ENCODE data around the gene AGBL5.
"Not testable (repeated sequence)": the region's sequence is repeated elsewhere in the genome, so short reads cannot be mapped to it uniquely, and the experiment has no call there.

The AGBL5 gene

DNA sequence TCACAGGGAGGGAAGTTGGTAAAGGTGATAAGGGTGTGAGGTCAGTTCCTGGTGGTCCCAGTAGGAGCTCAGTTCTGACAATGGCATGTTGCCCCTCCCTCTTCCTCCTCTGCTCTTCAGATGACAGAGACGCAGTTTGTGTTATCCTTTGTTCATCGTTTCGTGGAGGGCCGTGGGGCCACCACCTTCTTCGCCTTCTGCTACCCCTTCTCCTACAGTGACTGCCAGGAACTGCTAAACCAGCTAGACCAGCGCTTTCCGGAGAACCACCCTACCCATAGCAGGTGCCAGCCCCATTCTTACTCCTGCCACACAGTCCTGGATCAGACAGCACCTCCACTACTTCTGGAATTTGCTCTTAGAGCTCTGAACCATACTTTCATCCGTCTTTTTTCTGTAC is 2.3 kb downstream of the AGBL5 start:
- no peak for DNase-seq

DNA sequence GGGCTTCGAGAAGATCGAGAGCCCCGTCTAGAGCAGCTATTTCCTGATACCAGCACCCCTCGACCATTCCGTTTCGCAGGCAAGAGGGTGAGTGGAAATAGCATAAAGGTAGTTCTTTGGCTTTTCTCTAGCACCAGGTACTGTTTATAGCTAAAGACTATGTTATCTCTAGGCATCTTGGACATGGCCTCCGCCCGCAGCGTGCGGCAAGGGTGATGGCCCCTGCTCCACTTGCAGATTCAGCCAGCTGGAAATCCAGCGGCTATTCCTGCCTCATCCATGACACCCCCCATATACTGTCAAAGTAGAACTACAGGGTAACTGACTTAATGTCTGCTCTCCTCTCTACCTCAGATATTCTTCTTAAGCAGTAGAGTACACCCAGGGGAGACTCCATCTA is 3.3 kb downstream of the AGBL5 start:
- DNase-seq = no peak

DNA sequence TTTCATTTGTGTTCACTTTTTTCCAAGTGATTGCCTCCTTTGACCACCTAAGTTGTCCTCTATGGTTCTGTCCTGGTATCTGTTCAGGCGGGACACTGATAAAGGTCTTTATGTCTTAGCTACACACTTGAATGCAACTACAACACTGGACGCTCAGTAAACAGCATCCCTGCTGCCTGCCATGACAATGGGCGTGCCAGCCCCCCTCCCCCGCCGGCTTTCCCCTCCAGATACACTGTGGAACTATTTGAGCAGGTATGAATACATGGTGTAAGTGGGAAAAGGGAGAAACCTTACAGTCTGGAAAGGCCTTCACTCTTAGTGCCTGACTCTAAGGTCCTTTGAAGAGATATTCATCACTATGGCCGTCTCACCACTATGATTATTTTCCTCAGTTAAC is 5.7 kb downstream of the AGBL5 start:
- no peak for DNase-seq

DNA sequence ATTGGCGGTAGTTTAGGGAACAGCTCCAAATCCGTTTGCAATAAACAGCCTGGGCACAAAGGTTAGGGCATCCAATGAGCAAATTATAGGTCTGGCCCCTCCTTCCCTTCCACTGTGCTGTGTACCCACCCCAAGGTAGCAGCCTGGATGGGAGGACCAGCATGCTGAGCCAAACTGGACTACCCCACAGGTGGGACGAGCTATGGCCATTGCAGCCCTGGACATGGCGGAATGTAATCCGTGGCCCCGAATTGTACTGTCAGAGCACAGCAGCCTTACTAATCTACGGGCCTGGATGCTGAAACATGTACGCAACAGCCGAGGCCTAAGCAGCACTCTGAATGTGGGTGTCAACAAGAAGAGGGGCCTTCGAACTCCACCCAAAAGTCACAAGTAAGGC is 6.7 kb downstream of the AGBL5 start:
- DNase-seq = no peak

DNA sequence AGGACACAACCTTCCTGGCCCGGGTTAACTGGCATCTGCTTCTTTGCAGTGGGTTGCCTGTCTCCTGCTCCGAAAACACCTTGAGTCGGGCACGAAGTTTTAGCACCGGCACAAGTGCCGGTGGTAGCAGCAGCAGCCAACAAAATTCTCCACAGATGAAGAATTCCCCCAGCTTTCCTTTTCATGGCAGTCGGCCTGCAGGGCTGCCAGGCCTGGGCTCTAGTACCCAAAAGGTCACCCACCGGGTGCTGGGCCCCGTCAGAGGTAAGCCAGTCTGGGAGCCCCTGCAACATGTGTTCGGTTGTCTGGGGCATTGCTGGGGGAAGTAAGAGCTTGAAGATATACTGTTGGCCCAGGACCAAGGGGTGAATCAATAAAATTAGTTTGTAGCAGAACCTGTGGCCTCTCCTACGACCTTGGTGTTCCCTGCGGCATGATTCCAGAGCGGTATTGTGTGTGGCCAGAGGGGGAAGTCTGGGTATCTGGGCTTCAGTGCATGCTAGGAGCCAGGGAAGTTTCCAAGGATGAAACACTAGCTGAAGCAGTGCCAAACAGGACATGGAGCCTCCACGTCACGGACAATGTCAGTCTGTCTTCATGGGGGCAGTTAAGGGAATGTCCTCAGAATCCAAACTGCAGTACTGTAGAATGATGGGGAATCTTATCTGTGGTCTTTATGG is 7.8 kb downstream of the AGBL5 start:
- no peak for DNase-seq

DNA sequence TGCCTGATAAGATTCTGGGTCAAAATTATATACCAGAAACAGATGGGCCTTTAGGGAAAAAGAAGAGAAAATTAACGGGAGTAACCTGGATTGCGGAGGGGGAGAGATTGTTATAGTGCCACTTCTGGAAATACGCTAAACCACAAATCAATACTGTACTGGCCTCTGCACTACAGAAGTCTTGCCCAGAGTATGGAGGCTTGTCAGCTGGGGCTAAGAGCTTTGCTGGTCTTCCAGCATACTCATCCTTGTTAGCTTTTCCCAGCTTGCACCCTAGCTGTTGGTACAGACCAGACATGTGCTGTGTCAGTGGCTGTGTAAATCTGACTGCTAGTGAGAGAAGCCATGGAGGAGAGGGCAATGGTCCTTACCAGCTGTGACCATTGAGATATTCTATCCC is 8.9 kb downstream of the AGBL5 start:
- DNase-seq = no peak

DNA sequence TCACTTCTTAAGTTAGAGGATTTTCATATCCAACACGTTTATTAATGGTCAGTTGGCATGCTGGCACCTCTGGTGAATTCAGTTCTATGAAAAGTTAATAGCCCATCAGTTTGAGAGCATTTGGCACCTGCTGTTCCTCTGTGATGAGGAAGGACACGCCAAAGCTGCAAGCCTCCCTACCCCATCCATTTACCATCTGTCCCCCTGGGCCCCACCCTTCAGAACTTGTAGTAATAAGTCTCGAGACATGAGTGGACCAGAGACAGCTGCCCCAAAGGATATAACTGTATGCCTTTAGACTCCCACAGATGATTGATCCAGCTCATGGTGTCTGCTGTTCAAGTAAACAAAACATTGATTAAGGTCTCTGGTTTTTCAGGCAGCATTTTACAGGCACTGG is 13.7 kb downstream of the AGBL5 start:
- no peak for DNase-seq

DNA sequence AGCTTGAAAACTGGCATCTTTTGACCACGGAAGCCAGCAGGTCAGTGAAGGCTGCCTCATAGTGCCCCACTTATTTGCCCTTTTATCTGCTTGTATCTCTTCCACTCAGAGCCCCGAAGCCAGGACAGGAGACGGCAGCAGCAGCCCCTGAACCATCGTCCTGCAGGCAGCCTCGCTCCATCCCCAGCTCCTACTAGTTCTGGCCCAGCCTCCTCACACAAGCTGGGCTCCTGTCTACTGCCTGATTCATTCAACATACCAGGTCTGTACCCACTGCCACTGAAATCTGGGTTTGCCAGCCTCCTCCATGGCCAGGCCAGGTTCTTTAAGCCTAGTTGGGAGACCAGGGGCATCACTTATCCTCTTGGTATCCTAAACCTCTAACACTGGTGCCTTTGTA is 15.9 kb downstream of the AGBL5 start:
- no peak for DNase-seq

DNA sequence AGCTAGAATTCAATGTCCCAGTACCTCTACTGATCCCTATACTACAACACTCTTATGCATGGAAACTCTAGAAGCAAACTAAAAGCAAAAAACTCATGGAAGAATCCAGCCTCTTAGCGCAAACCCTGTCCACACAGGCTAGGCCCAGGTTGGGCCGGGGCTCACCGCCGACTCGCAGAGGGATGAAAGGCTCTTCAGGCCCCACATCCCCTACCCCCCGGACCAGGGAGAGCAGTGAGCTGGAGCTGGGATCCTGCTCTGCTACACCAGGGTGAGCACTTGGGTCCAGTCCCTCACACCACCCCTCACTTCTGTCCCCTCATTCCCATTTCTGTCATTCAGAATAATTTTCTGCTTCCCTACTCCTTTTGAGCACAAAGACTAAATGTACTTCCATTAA is 18.0 kb downstream of the AGBL5 start:
- no peak for DNase-seq

DNA sequence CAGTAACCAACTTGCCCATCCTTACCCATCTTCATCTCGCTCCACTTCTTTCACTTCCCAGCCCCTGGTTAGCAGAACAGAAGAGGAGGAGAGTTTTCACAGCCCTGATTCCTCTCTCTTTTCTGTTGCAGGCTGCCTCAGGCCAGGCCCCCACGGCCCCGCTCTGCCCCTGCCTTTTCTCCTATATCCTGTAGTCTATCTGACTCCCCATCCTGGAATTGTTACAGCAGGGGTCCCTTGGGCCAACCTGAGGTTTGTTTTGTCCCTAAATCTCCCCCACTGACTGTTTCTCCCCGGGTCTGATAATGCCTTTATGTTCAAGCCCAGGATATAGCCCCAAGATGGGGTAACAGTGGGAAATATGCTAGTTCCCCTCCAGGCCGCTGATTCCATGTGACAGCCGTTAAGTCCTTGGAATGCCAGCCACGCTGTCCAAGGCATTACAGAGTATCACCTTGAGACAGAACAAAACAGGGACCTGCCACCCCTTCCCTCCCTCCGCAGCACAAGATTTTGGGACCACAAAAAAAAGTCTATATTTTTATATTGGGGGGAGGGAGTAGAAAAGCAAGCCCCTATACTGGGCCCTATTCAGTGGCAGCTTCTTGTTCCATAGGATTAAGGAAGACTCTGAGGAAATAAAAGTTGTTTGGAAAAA is 18.6 kb downstream of the AGBL5 start:
- no peak for DNase-seq

DNA sequence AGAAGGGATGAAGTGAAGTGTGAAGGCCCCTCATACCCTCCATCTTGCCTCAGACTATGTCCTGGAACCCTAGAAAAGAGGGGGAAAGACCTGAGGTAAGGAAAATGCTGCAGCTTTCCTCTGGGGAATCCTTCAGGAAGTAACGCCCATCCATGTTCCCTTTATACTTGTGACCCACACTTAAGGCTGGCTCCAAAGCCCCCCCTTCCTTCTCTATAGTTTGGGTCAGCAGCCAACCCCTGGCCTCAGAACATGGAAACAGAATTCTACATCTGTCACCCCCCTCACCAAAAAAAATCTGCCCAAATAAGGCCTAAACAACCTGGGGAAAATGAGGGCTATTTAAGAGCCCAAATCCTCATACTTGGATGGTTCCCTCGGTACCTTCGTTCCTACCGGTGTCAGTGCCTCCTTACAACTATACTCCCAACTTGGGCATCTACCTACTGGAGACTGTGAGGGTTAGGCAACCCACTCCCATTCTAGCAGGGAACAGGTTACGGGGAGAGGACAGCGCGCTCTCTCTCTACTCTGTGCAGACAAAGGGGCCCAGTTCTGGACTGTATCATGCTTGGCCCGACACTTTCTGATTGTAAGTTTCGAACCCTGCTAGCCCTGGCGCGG is 19.3 kb downstream of the AGBL5 start:
- DNase-seq = no peak

DNA sequence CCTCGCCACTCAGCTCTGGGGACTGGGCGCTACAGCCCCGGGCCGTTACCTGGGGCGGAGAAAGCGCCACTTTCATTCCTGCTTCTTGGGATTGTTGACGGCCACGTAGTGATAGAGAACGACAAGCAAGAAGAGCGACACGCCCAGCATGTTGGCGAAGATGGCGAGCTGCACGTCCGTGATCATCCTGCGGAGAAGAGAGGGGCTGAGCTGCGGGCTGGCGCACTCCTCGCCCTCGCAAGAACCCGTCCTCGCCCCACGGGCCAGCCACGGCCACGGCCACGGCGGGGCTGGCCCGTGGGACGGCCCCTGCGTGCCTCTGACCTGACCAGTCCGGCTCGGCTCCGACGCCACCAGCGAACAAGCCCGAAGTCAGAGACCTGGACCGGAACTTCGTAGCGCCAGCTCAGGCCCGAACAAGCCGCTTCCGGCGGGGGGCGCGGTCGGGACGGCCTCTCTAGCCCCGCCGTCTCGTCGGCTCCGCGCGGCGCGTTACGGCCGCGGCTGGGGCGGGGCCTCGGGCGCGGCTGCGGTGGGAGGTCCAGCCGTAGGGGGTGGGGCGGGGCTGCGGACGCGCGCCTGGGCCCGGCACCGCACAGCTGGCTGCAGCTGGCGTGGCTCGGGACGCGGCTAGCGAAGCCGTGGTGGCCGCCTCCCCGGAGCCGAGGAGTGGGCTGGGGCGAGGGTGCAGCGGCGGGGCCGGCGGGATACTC is 20.0 kb downstream of the AGBL5 start, which contains the start of gene OST4:
Gene OST4, minus strand, starts transcription at position 378 of the 713 bp plus-strand sequence.
- peak; percentile 95 for DNase-seq

DNA sequence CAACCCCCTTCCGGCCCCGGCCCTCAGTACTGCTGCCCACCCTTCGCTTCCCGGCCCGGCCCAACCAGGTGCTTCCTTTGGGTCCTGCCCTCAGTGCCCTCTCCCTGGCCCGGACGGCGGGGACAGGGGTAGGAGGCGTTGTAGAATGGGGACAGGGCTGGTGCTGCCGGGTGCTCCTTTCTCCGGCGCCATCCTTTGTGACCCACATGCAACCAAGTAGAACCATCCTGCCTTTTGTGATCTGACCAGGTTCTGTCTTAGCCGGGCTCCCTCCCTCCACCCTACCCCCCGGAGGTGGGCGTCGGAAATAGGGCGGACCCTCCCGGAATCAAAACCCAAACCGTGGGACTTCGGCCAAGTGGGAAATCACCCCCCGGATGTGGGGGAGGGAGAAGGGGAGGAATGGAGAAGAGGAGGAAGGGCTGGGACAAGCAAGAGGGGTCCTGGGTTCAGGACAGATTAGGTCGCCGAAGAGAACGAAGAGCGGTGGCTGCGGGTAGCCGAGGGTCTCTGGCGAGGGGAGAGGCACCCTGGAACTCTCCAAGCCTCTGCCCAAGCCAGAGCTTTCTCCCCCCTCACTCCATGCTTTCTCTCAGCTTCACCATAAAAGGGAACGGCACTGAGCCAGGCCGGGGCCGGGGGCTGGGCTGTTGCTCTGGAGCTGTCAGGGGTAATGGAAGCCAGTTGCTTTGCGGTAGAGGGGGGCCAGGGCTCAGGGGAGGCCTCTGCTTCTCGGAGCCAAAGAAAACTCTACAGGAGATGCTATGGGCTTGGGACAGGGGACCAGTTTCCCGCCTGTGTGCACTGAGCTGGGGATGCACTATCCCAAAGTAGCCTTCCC is 20.7 kb downstream of the AGBL5 start:
- peak; percentile 95 for DNase-seq

DNA sequence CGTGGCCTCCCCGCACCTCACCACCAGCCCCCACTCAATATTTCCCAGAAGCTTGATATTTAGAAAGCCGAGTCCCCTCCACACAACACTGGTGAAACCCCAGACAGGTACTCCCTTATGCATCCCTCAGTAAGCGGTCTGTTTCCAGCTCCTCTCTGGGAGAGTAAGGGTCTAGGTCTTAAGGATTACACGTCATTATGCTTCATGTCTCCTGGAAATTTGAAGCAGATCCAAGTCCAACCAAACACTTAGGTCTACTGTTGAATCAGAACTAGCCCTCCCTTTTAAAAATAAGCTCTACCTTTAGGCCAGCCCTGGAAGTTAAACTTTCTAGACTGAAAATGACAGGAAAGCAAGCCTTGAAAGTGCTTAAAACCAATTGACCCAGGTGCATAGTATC is 21.5 kb downstream of the AGBL5 start:
- peak; percentile 77 for DNase-seq

DNA sequence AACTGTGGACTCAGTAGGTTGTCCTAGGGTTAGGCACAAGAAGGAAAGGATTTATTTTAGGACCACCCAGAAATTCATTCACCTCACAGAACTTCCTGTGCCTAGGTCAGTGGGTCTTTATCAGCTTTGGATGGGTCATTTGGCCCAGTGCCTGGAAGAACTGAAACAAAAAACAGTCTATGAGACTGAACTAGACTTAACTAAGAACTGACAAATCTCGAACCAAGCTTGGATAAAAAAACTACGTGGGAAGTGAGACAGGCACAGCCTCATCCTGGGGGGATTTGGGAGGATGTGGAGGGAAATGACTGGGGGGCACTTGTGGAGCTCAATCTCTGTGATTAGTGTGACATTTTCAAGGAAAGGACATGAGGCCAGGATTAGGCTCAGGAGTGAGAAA is 22.3 kb downstream of the AGBL5 start:
- DNase-seq = no peak

DNA sequence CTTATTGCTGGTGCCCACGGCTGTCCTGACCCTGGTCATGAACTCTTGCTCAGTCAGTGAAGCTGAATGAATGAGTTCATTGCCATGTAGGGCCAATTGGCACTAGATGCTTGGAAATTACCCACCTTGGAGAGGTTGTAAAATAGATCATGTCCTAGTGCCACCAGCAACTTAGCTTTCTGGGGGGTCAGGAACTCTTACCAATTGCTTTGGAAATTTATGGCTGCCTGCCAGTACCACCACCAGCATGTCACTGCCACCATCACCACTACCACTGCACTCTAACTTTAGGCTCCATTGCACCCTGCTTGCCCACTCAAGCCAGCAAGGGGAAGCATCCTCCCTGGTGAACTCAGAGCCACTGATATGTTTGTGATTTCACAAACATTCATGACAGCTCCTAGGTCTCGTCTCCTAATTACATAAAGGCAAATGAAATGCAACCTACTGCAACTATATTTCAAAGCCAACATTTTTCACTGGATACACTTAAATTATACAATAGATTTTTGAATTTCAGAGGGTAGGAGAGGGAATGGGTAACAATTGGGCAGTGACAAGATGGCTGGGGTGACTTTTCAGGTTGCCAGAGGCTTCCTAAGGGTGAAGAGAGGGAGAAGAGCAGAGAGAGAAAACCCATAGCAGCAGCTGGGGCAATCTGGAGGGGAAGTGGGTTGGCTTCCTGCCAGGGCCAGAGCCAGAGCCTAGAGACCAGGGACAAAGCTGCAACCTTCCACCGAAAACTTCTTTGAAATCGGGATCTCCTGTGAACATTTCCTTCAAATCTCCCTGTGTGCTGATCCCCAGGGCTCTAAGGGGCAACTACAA is 23.5 kb downstream of the AGBL5 start:
- peak; percentile 44 for DNase-seq

DNA sequence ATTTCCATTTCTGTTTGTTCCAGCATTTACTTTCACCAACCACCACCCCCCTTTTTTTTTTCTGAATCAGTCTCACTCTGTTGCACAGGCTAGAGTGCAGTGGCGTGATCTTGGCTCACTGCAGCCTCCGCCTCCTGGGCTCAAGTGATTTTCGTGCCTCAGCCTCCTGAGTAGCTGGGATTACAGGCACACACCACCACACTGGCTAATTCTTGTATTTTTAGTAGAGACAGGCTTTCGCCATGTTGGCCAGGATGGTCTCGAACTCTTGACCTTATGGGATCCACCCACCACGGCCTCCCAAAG is 24.1 kb downstream of the AGBL5 start:
- DNase-seq = not testable (repeated sequence)

DNA sequence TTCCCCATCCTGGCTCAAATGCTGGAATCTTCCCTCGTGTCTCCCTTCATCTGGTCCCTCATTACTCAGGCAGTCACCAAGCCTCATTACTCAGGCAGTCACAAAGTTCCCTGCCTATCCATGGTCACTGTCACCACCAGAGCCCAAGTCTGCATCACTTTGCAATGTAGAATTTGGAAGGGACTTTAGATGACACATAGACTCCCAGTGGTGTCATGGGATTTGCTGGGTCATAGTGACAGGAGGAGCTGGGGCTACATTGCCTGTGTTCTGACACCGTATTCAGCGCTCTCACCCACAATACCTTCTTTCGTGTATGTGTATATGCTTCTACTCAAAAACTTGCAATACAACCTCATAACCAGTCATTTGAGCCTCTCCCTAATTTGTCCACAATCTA is 24.9 kb downstream of the AGBL5 start:
- DNase-seq = no peak

DNA sequence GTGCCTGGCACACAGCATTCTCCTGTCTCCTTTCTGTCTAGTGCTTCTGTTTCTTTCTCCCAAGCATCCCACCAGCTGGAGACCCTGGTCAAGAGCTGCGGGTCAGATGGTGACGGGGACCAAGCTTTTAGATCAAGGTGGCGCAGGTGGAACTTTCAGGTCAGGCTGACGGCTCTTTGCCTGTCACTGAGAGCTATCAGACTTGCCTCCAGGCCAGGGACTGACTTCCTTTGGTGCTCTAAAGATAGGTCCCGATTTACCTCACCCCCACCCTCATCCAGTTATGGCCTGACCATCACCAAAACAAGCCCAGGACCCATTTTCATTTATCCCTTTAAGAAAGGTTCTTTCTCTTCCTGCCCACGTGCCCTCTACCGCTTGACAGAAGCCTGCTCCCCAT is 25.8 kb downstream of the AGBL5 start:
- DNase-seq = no peak

DNA sequence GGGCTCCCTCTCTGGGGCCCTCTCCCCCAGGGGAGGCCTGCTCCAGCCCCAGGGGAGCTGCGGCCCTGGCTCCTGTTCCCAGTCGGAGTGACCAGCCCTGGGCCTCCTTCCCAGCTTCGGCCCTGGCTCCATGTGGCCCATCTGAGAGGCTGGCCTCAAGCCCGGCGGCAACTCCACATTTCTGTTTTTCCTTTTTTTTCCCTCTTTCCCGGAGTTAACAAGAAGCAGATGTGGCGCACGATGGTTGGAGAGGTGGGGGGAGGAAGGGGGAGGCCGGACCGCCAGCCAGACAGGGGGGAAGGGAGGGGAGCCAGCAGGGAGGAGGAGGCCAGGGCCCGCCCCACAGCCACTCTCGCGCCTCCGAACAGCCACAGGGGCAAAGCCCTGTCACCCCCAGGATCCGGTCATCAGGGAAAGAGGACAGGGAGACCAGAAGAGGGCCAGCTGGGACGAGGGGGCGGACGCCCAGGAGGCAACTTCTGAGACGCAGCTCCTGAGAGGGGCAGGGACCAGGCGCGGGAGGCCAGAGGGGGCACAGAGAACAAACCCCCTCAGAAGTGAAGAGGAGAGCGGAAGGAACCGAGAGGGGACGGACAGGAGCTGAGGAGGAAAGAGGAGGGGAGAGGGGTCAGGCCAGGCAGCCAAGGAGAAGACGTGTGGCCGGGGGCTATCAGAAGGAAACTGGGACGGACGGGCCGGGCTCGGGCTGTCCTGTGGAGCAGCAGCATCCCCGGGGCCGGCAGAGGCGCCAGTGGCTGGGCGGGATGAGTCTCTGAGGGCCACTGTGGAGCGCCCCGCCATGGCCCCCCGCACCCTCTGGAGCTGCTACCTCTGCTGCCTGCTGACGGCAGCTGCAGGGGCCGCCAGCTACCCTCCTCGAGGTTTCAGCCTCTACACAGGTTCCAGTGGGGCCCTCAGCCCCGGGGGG is 27.1 kb downstream of the AGBL5 start, which contains the start of gene EMILIN1:
Gene EMILIN1, plus strand, starts transcription at position 349 of the 928 bp plus-strand sequence. Its CDS starts 451 bp downstream, at position 800.
- DNase-seq = peak; percentile 97
